GM19043 (cell line): ENCODE data around the gene ATG7.
"Not testable (repeated sequence)": the region's sequence is repeated elsewhere in the genome, so short reads cannot be mapped to it uniquely, and the experiment has no call there.

Experiments
- ATAC-seq: cut with Tn5 transposase; IDR thresholded peaks from one replicate; pipeline ENCODE4 v1.9.1; 2021; ENCODE audit warnings: low read depth; ENCODE audit not compliant: unreplicated experiment

The ATG7 gene

GRCh38 chr3:11488356-11488755 is 216.2 kb downstream of the ATG7 start:
- ATAC-seq = not testable (repeated sequence)

- no peak for ATAC-seq
Measured at GRCh38 chr3:11494131-11494916, 222.1 kb downstream of the ATG7 start.

GRCh38 chr3:11495948-11496557 is 223.9 kb downstream of the ATG7 start:
- no peak for ATAC-seq

- ATAC-seq = no peak
Measured at GRCh38 chr3:11498177-11498576, 226.0 kb downstream of the ATG7 start.

GRCh38 chr3:11498646-11499045 is 226.4 kb downstream of the ATG7 start:
- ATAC-seq = no peak

GRCh38 chr3:11499144-11499543 is 226.9 kb downstream of the ATG7 start:
- ATAC-seq = no peak

GRCh38 chr3:11502413-11502812 is 230.2 kb downstream of the ATG7 start:
- ATAC-seq = not testable (repeated sequence)

GRCh38 chr3:11507719-11508118 is 235.5 kb downstream of the ATG7 start:
- no peak for ATAC-seq

- ATAC-seq = no peak
Measured at GRCh38 chr3:11508346-11509172, 236.4 kb downstream of the ATG7 start.

- no peak for ATAC-seq
Measured at GRCh38 chr3:11509173-11510000, 237.2 kb downstream of the ATG7 start.

- no peak for ATAC-seq
Measured at GRCh38 chr3:11510001-11510340, 237.8 kb downstream of the ATG7 start.

- ATAC-seq = no peak
Measured at GRCh38 chr3:11510356-11510755, 238.2 kb downstream of the ATG7 start.

- not testable (repeated sequence) for ATAC-seq
Measured at GRCh38 chr3:11511606-11512005, 239.4 kb downstream of the ATG7 start.

- not testable (repeated sequence) for ATAC-seq
Measured at GRCh38 chr3:11513125-11513816, 241.1 kb downstream of the ATG7 start.

GRCh38 chr3:11513817-11514135 is 241.6 kb downstream of the ATG7 start:
- no peak for ATAC-seq

- ATAC-seq = no peak
Measured at GRCh38 chr3:11514191-11514821, 242.1 kb downstream of the ATG7 start.

- ATAC-seq = no peak
Measured at GRCh38 chr3:11517601-11518000, 245.4 kb downstream of the ATG7 start.

GRCh38 chr3:11521167-11521566 is 249.0 kb downstream of the ATG7 start:
- no peak for ATAC-seq

GRCh38 chr3:11522398-11522715 is 250.2 kb downstream of the ATG7 start:
- no peak for ATAC-seq
